GM06990 (cell line): Measurements from ENCODE around the gene GALM.
A peak's percentile ranks its signal among the peaks of the same experiment; 100 is the strongest.
"Not testable (repeated sequence)": the region's sequence is repeated elsewhere in the genome, so short reads cannot be mapped to it uniquely, and the experiment has no call there.

Experiments used
- DNase-seq: peaks from one replicate; pipeline ENCODE4 v3.0.0-alpha.2; 2011; ENCODE audit not compliant: insufficient read length; ENCODE audit errors: extremely low read depth
- H3K27me3 ChIP-seq: replicated peaks from 2 replicates; pipeline ENCODE4 v1.6.0; 2011; ENCODE audit warnings: low read length; ENCODE audit not compliant: control insufficient read depth, insufficient read depth
- H3K36me3 ChIP-seq: 2 replicates; pipeline ENCODE4 v1.5.1; 2011; ENCODE audit warnings: low read length; ENCODE audit not compliant: control insufficient read depth, insufficient read depth
- H3K4me3 ChIP-seq: replicated peaks from 2 replicates; pipeline ENCODE4 v1.5.1; 2011; ENCODE audit warnings: low read depth, mild to moderate bottlenecking, control low read depth, low read length
- TF ChIP-seq, protein P1 (sequence below): IDR thresholded peaks from 2 replicates; pipeline ENCODE4 v1.5.1; 2011; ENCODE audit warnings: low read length, control low read depth, mild to moderate bottlenecking, inconsistent platforms; ENCODE audit not compliant: insufficient read depth, poor library complexity, severe bottlenecking

GALM gene

DNA sequence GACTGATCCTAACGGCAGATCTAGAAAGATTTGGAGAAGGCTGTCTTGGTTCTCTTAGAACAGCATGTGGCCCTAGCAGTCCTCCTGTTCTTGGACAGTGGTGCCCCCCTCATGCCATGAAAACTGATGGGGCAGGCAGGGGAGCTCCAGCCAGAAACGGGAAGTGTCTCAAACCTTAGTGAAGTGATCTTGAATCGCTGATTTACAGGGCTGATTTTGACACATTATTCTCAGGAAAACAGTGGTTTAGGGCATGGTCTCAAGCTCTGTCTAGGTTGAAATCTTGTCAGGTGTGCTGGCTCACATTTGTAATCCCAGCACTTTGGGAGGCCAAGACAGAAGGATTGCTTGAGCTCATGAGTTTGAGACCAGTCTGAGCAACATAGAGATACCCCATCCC is 47.4 kb downstream of the GALM start:
- TF ChIP-seq, protein P1, sequence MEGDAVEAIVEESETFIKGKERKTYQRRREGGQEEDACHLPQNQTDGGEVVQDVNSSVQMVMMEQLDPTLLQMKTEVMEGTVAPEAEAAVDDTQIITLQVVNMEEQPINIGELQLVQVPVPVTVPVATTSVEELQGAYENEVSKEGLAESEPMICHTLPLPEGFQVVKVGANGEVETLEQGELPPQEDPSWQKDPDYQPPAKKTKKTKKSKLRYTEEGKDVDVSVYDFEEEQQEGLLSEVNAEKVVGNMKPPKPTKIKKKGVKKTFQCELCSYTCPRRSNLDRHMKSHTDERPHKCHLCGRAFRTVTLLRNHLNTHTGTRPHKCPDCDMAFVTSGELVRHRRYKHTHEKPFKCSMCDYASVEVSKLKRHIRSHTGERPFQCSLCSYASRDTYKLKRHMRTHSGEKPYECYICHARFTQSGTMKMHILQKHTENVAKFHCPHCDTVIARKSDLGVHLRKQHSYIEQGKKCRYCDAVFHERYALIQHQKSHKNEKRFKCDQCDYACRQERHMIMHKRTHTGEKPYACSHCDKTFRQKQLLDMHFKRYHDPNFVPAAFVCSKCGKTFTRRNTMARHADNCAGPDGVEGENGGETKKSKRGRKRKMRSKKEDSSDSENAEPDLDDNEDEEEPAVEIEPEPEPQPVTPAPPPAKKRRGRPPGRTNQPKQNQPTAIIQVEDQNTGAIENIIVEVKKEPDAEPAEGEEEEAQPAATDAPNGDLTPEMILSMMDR, result no peak
- DNase-seq, result no peak

DNA sequence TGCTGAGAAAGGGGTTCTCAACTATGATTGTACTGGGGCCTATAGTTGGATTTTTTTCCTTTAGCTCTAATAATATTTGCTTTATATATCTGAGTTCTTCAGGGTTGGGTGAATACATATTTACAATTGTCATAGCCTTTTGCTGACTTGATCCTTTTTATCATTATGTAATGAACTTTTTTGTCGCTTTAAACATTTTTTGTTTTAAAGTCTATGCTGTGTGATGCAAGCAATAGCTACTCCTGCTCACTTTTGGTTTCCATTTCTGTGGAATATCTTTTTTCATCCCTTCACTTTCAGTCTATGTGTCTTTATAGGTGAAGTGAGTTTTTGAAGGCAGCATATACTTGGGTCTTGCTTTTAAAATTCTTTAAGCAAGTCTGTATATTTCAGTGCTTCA is 49.0 kb downstream of the GALM start:
- DNase-seq, H3K27me3 ChIP-seq, H3K4me3 ChIP-seq, H3K36me3 ChIP-seq: not testable (repeated sequence)

More for the DNA sequence above, 47.4 kb downstream of the GALM start:
- Histone ChIP-seq H3K27me3 (no peaks in the 10 kb centered on the region), H3K4me3 (no peak overlapping the region), H3K36me3 (no peaks in the 10 kb centered on the region)

DNA sequence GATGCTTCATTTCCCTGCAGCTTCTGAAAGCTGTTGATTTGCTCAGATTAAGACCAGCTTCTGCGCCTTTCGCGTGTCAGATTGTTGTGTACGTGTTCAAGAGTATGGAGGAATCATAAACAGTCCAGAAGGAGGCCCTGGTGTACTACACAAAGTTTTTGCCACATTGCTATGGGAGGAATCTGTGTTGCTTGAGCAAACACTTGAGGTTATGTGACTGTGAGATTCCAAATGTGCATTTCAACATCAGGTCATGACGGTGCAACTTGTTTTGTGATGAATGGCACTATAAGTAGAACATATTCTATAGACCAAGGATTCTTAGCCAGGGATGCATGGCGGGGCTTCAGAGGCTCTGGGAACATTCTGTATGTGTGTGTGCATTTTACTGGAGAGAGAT is 50.3 kb downstream of the GALM start:
- no peak overlapping the region for H3K4me3 ChIP-seq
- no peaks in the 10 kb centered on the region for H3K27me3 ChIP-seq
- no peak for DNase-seq
- H3K36me3 ChIP-seq, result no peaks in the 10 kb centered on the region
- TF ChIP-seq, protein P1, result no peak

DNA sequence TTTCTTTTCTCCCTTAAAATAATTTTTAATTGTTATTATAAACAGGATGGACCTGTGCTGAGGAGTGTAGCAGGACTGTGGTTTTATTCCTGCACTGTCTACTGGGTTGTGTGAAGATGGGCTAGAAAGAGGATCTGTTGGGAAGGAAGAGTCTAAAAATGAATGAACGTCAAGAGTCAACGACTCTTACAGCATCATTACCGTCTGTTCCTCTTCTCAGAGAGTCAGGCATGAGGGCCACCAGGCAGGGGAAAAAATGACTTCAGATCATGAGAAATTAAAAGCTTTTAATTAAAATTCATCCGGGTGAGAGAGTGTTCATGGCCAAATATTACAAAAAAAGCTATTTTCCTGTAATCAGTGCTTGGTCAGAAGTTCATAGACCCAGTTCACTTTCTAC is 52.7 kb downstream of the GALM start:
- TF ChIP-seq, protein P1, result no peak
- H3K36me3 ChIP-seq, result no peaks in the 10 kb centered on the region
- no peak for DNase-seq

DNA sequence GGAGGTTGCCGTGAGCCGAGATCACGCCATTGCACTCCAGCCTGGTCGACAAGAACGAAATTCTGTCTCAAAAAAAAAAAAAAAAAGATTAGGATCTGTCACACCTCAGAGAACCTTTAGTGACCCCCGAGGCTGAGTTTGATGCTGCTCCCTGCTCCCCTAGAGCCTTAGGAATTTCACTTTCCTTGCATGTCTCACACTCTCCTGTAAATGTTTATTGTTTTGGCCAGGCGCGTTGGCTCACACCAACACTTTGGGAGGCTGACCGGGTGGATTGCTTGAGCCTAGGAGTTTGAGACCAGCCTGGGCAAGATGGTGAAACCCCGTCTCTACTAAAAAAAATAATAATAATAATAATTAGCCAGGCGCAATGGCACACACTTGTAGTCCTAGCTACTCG is 53.8 kb downstream of the GALM start:
- no peaks in the 10 kb centered on the region for H3K27me3 ChIP-seq
- TF ChIP-seq, protein P1, result no peak

More for the DNA sequence above, 52.7 kb downstream of the GALM start:
- no peaks in the 10 kb centered on the region for H3K27me3 ChIP-seq
- H3K4me3 ChIP-seq, result no peak overlapping the region

DNA sequence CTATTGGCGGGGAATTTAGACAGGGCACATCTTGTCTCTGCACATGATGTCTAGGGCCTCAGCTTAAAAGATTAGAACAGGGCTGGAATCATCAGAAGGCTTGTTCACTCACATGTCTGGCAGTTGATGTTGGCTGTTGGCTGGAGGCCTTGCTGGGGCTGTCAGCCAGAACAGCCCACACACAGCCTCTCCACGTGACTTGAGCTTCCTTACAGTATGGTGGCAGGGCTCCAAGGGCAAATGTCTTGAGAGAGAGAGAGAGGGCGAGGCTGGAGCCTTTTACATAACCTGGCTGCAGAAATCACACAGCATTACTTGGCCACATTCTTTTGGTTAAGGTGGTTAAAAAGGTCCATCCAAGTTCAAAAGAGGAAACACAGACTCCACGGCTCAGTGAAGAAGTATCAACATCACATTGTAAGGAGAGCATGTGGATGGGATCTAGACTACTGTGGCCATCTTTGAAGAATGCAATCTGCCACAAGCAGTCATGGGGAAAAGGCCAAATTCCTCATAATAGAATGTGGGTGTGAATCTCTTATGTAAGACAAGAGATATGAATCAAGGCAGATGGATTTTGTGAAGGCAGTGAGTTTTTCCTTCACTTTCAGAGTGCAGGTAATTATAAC is 54.8 kb downstream of the GALM start:
- no peaks in the 10 kb centered on the region for H3K36me3 ChIP-seq
- DNase-seq, result peak; percentile 45
- TF ChIP-seq, protein P1, result no peak

More for the DNA sequence above, 53.8 kb downstream of the GALM start:
- H3K36me3 ChIP-seq, result no peaks in the 10 kb centered on the region
- DNase-seq, result no peak
- H3K4me3 ChIP-seq, result no peak overlapping the region

More for the DNA sequence above, 54.8 kb downstream of the GALM start:
- Histone ChIP-seq H3K27me3 (no peaks in the 10 kb centered on the region), H3K4me3 (no peak overlapping the region)
